ENCODE results near the gene DLEC1.

The DLEC1 gene

GRCh38 chr3:38039101-38039898 is at the start of gene DLEC1:
Gene DLEC1, plus strand, starts transcription at chr3:38039208. Its CDS starts 18 bp downstream, at chr3:38039226.
- DNase-seq: no peak

- DNase-seq: no peak
Measured at GRCh38 chr3:37989821-37990480, 49.1 kb upstream of the DLEC1 start.

- no peak for DNase-seq
Measured at GRCh38 chr3:37990527-37990926, 48.5 kb upstream of the DLEC1 start, which contains the start of gene VILL. Gene VILL, plus strand, starts transcription at chr3:37990786. Its CDS starts 2,887 bp downstream, at chr3:37993673.

- DNase-seq: no peak
Measured at GRCh38 chr3:37991109-37991508, 47.9 kb upstream of the DLEC1 start.

- DNase-seq: no peak
Measured at GRCh38 chr3:37991823-37992222, 47.2 kb upstream of the DLEC1 start.

GRCh38 chr3:37992271-37993066 is 46.5 kb upstream of the DLEC1 start:
- no peak for DNase-seq

GRCh38 chr3:37993067-37993455 is 45.9 kb upstream of the DLEC1 start:
- no peak for DNase-seq

- no peak for DNase-seq
Measured at GRCh38 chr3:37993460-37993819, 45.6 kb upstream of the DLEC1 start.

GRCh38 chr3:37993820-37994638 is 45.0 kb upstream of the DLEC1 start:
- DNase-seq: no peak

- no peak for DNase-seq
Measured at GRCh38 chr3:37994639-37994972, 44.4 kb upstream of the DLEC1 start.

- no peak for DNase-seq
Measured at GRCh38 chr3:37995652-37996641, 43.1 kb upstream of the DLEC1 start.

- DNase-seq: peak; percentile 22 to 37
Measured at GRCh38 chr3:37996785-37997301, 42.2 kb upstream of the DLEC1 start.

GRCh38 chr3:37997342-37997741 is 41.7 kb upstream of the DLEC1 start:
- DNase-seq: no peak

GRCh38 chr3:37997791-37998370 is 41.1 kb upstream of the DLEC1 start:
- DNase-seq: no peak

GRCh38 chr3:37999836-38000235 is 39.2 kb upstream of the DLEC1 start:
- DNase-seq: no peak

GRCh38 chr3:38000242-38000916 is 38.6 kb upstream of the DLEC1 start:
- DNase-seq: no peak

- DNase-seq: no peak
Measured at GRCh38 chr3:38000965-38001455, 38.0 kb upstream of the DLEC1 start.

- DNase-seq: no peak
Measured at GRCh38 chr3:38001456-38002081, 37.4 kb upstream of the DLEC1 start.

- DNase-seq: no peak
Measured at GRCh38 chr3:38002291-38002876, 36.6 kb upstream of the DLEC1 start.

Measured in NCI-H2081 (cell line).